ENCODE measurements around the gene BAIAP2. TPM values are rescaled to one million over a fixed set of nuclear protein-coding genes. Genes with fewer than 3 reads are reported as not detected.

The BAIAP2 gene
- total and polyA plus RNA-seq, 8 donors: 4.7 to 16.4 (median 11.1) TPM

- 75 to 80% methylated on average over 1 to 5 of the region's 5 CpGs for WGBS, 2 donors
- no peaks in the 10 kb centered on the region for H3K4me1 ChIP-seq
- TF ChIP-seq CTCF (IDR thresholded peaks at IDR 0.05): no peak
- DNase-seq (no peak), ATAC-seq (no peak), FAIRE-seq (no peak)
- H3K4me3 ChIP-seq: no peak overlapping the region
- intact Hi-C loops (cut with DNase I): no loop called here
- H3K27ac ChIP-seq: no peak overlapping the region
- no peaks in the 10 kb centered on the region for H3K27me3 ChIP-seq
- no peaks in the 10 kb centered on the region for H3K9me3 ChIP-seq
- no peaks in the 10 kb centered on the region for H3K36me3 ChIP-seq
Observed at GRCh38 chr17:81127133-81127455, 92.1 kb downstream of the BAIAP2 start.

GRCh38 chr17:81127526-81128177, 92.7 kb downstream of the BAIAP2 start:
- no peak for DNase-seq
- TF ChIP-seq CTCF (IDR thresholded peaks at IDR 0.05): no peak
- intact Hi-C loops (cut with DNase I): no loop called here
- H3K9me3 ChIP-seq: no peaks in the 10 kb centered on the region
- no peak overlapping the region for H3K27ac ChIP-seq
- no peak for FAIRE-seq
- H3K4me3 ChIP-seq: no peak overlapping the region
- 85 to 90% methylated on average over 21 to 25 of the region's 25 CpGs for WGBS, 2 donors
- ATAC-seq: no peak
- no peaks in the 10 kb centered on the region for H3K27me3 ChIP-seq
- no peaks in the 10 kb centered on the region for H3K4me1 ChIP-seq
- H3K36me3 ChIP-seq: no peaks in the 10 kb centered on the region

GRCh38 chr17:81128338-81128737, 93.4 kb downstream of the BAIAP2 start:
- TF ChIP-seq CTCF (IDR thresholded peaks at IDR 0.05): no peak
- no peak for DNase-seq
- 90 to 93% methylated on average over 14 of the region's 14 CpGs for WGBS, 2 donors
- no peak for ATAC-seq
- Histone ChIP-seq H3K4me1 (no peaks in the 10 kb centered on the region), H3K36me3 (no peaks in the 10 kb centered on the region), H3K4me3 (no peak overlapping the region), H3K27me3 (no peaks in the 10 kb centered on the region), H3K9me3 (no peaks in the 10 kb centered on the region), H3K27ac (no peak overlapping the region)
- intact Hi-C loops (cut with DNase I): no loop called here
- no peak for FAIRE-seq

GRCh38 chr17:81128774-81129173, 93.8 kb downstream of the BAIAP2 start:
- ATAC-seq: no peak
- WGBS, 2 donors: 94 to 95% methylated on average over 23 of the region's 23 CpGs
- no peaks in the 10 kb centered on the region for H3K9me3 ChIP-seq
- DNase-seq: no peak
- no peaks in the 10 kb centered on the region for H3K27me3 ChIP-seq
- H3K4me1 ChIP-seq: no peaks in the 10 kb centered on the region
- H3K4me3 ChIP-seq: no peak overlapping the region
- intact Hi-C loops (cut with DNase I): no loop called here
- TF ChIP-seq CTCF (IDR thresholded peaks at IDR 0.05): no peak
- H3K36me3 ChIP-seq: no peaks in the 10 kb centered on the region
- no peak for FAIRE-seq
- no peak overlapping the region for H3K27ac ChIP-seq

- Histone ChIP-seq H3K4me1 (no peaks in the 10 kb centered on the region), H3K4me3 (no peak overlapping the region), H3K9me3 (no peaks in the 10 kb centered on the region), H3K36me3 (no peaks in the 10 kb centered on the region), H3K27me3 (no peaks in the 10 kb centered on the region), H3K27ac (no peak overlapping the region)
- no peak for TF ChIP-seq CTCF (IDR thresholded peaks at IDR 0.05)
- WGBS, 2 donors: 91 to 94% methylated on average over 10 to 11 of the region's 11 CpGs
- DNase-seq (no peak), ATAC-seq (no peak), FAIRE-seq (no peak)
- intact Hi-C loops (cut with DNase I): no loop called here
Observed at GRCh38 chr17:81129289-81129688, 94.3 kb downstream of the BAIAP2 start.
